Panc1 (cell line): Measurements from ENCODE around the gene PPEF1. TPM values are rescaled to one million over a fixed set of nuclear protein-coding genes. Genes with fewer than 3 reads are reported as not detected.
"Not testable (repeated sequence)": the region's sequence is repeated elsewhere in the genome, so short reads cannot be mapped to it uniquely, and the experiment has no call there.

Source experiments
- ATAC-seq: fragments of 200-7000 bp; cut with Tn5 transposase; 2 replicates; pipeline ENCODE4 v1.9.1; 2020; ENCODE audit warnings: mild to moderate bottlenecking, moderate library complexity
- BruUV-seq: library from RNA; stranded (reverse); fragments of 400-500 nt; replicated peaks from 2 replicates; lab custom pipeline; 2021; lab: Mats Ljungman, UMichigan
- CTCF ChIA-PET: fragments of 300-600 bp; sonication (Branson Sonifier 250); formaldehyde crosslinking; loops from one replicate; lab custom pipeline; 2022; ENCODE audit warnings: antibody characterized with exemption; lab: Charles Lee
- POLR2A ChIA-PET: fragments of 300-600 bp; sonication (Branson Sonifier 250); formaldehyde crosslinking; loops from one replicate; lab custom pipeline; 2022; ENCODE audit warnings: antibody characterized with exemption; lab: Charles Lee
- DNase-seq: peaks from one replicate; pipeline ENCODE4 v3.0.0-alpha.2; 2010; ENCODE audit warnings: low read depth, low spot score
- H3K27ac ChIP-seq: 2 replicates; pipeline ENCODE4 v1.5.1; 2011; ENCODE audit warnings: mild to moderate bottlenecking, low read length, inconsistent platforms
- H3K27me3 ChIP-seq: fragments of 200-500 bp; sonication (Bioruptor generic); 2 replicates; pipeline ENCODE4 v1.6.0; 2014; ENCODE audit warnings: low read length, inconsistent platforms; ENCODE audit not compliant: control insufficient read depth, insufficient read depth
- H3K36me3 ChIP-seq: fragments of 200-500 bp; sonication (Bioruptor generic); 2 replicates; pipeline ENCODE4 v1.5.1; 2014; ENCODE audit warnings: inconsistent platforms, mild to moderate bottlenecking, low read length, moderate library complexity; ENCODE audit not compliant: control insufficient read depth, insufficient read depth
- H3K4me1 ChIP-seq: 2 replicates; pipeline ENCODE4 v1.5.1; 2011; ENCODE audit warnings: inconsistent platforms, mild to moderate bottlenecking, low read length, moderate library complexity; ENCODE audit not compliant: control insufficient read depth, insufficient read depth
- H3K4me3 ChIP-seq, 2 experiments: 2 replicates each; pipeline ENCODE4 v1.5.1; 2011 to 2012; ENCODE audit warnings: low read depth in 2 of 2, low read length in 2 of 2, mild to moderate bottlenecking in 2 of 2, inconsistent platforms in 1 of 2, moderate library complexity in 1 of 2
- H3K9me3 ChIP-seq: fragments of 200-500 bp; sonication (Bioruptor generic); 2 replicates; pipeline ENCODE4 v1.5.1; 2014; ENCODE audit warnings: low read depth, mild to moderate bottlenecking, inconsistent platforms, low read length, moderate library complexity; ENCODE audit not compliant: control insufficient read depth, insufficient read depth
- CTCF ChIP-seq: fragments of 450-650 bp; IDR thresholded peaks from 2 replicates; pipeline ENCODE4 v1.5.1; 2017; ENCODE audit warnings: mild to moderate bottlenecking
- POLR2AphosphoS5 ChIP-seq: IDR thresholded peaks from 2 replicates; pipeline ENCODE4 v1.6.1; 2012; ENCODE audit warnings: mild to moderate bottlenecking, low read depth, low read length, moderate library complexity
- REST ChIP-seq, 2 experiments: IDR thresholded peaks; 2 replicates each; pipeline ENCODE4 v1.6.1; 2011 to 2012; ENCODE audit warnings: low read depth in 2 of 2, control low read depth in 1 of 2, low read length in 1 of 2, mild to moderate bottlenecking in 1 of 2, moderate library complexity in 1 of 2; ENCODE audit not compliant: insufficient read depth in 1 of 2
- SIN3A ChIP-seq: IDR thresholded peaks from 2 replicates; pipeline ENCODE4 v1.6.1; 2012; ENCODE audit warnings: low read depth, mild to moderate bottlenecking, low read length, moderate library complexity, borderline replicate concordance; ENCODE audit not compliant: insufficient read depth
- TCF7L2 ChIP-seq: IDR thresholded peaks from 2 replicates; pipeline ENCODE4 v1.6.1; 2011; ENCODE audit warnings: mild to moderate bottlenecking, low read depth, low read length, inconsistent platforms
- in situ Hi-C: cut with HindIII; loops from 2 replicates; pipeline ENCODE4 v1.10.0; 2016; ENCODE audit warnings: low sequenced_read_pairs, low pct_unique_long_range_greater_than_20kb
- intact Hi-C: fragments of 100-400 bp; cut with micrococcal nuclease; formaldehyde crosslinking; loops from one replicate; pipeline ENCODE4 v1.10.0; 2022; ENCODE audit not compliant: unreplicated experiment
- total RNA-seq: library from RNA; stranded (reverse); gene quantifications from one replicate; pipeline ENCODE4 v1.2.1, GENCODE V29; 2021; ENCODE audit not compliant: unreplicated experiment

PPEF1 gene
- total RNA-seq, 1 experiment from 2014 or later: not detected

DNA sequence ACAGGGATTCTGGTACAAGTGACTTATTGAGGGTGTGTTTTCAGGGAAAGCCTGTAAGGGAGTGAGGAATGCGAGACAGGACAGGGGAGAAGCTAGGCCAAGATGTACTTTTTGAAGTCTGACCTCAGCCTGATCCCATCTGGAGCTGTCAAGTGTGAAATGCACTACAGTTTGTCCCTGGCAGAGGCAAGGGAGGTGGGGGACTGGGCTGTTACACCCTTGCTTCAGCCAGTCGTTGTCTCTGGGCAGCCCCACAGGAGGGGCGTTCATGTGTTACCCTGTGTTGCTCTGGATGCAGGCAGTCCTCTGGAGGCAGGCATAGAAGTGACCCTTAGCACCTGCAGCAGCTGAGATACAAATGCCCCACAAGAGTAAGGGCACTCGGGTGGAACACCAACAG lies 25.8 kb downstream of the PPEF1 start:
- DNase-seq (no peak), ATAC-seq (no peak)
- intact Hi-C loops: no loop called here
- CTCF ChIA-PET: no interaction called here
- POLR2A ChIA-PET: no interaction called here
- no peaks in the 10 kb centered on the region for H3K27me3 ChIP-seq
- BruUV-seq: no TSS peak
- H3K4me3 ChIP-seq: no peak overlapping the region
- in situ Hi-C loops: no loop called here
- TF ChIP-seq CTCF: no peak
- no peak for TF ChIP-seq REST (IDR thresholded peaks at IDR 0.05; ENCODE audit: insufficient read depth in 1 of 2, low read depth in 2 of 2, low read length in 1 of 2)
- no peak for TF ChIP-seq TCF7L2
- TF ChIP-seq POLR2AphosphoS5: no peak
- TF ChIP-seq SIN3A: no peak
- no peaks in the 10 kb centered on the region for H3K4me1 ChIP-seq
- no peak overlapping the region for H3K27ac ChIP-seq
- no peaks in the 10 kb centered on the region for H3K36me3 ChIP-seq
- no peaks in the 10 kb centered on the region for H3K9me3 ChIP-seq

DNA sequence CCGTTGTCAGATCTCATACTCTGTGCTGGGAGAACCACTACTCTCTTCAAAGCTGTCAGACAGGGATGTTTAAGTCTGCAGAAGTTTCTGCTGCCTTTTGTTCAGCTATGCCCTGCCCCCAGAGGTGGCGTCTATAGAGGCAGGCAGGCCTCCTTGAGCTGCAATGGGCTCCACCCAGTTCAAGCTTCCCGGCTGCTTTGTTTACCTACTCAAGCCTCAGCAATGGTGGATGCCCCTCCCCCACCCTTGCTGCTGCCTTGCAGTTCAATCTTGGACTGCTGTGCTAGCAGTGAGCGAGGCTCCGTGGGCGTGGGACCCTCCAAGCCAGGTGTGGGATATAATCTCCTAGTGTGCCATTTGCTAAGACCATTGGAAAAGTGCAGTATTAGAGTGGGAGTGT lies 32.2 kb downstream of the PPEF1 start:
- POLR2A ChIA-PET, H3K9me3 ChIP-seq, BruUV-seq, intact Hi-C loops, ATAC-seq, in situ Hi-C loops, DNase-seq, H3K27me3 ChIP-seq, H3K36me3 ChIP-seq, H3K4me1 ChIP-seq, CTCF ChIA-PET, H3K4me3 ChIP-seq, H3K27ac ChIP-seq: not testable (repeated sequence)

- ATAC-seq (no peak), DNase-seq (no peak)
- Histone ChIP-seq H3K9me3 (no peaks in the 10 kb centered on the region), H3K4me3 (no peak overlapping the region), H3K36me3 (no peaks in the 10 kb centered on the region), H3K27ac (no peak overlapping the region), H3K4me1 (no peaks in the 10 kb centered on the region), H3K27me3 (no peaks in the 10 kb centered on the region)
- TF ChIP-seq SIN3A: no peak
- no peak for TF ChIP-seq POLR2AphosphoS5
- no peak for TF ChIP-seq TCF7L2
- no peak for TF ChIP-seq REST (IDR thresholded peaks at IDR 0.05; ENCODE audit: insufficient read depth in 1 of 2, low read depth in 2 of 2, low read length in 1 of 2)
- TF ChIP-seq CTCF: no peak
- CTCF ChIA-PET: no interaction called here
- intact Hi-C loops: no loop called here
- in situ Hi-C loops: no loop called here
- POLR2A ChIA-PET: no interaction called here
- no TSS peak for BruUV-seq
These were observed 41.1 kb downstream of the PPEF1 start for GRCh38 chrX:18748499-18748898.
